Activated naive CD4-positive, alpha-beta T cell treated with anti-CD3 and anti-CD28 coated beads, Interleukin-2, amount 50 U/mL, for 24 hours (primary cell): ENCODE measurements around the gene TMEM109.
A peak's percentile ranks its signal among the peaks of the same experiment; 100 is the strongest.

Experiments
- H3K27ac Mint-ChIP-seq: one replicate; pipeline ENCODE4 v1.8.0; 2021; ENCODE audit warnings: mild to moderate bottlenecking, mixed read lengths
- H3K27me3 Mint-ChIP-seq: one replicate; pipeline ENCODE4 v1.8.0; 2021; ENCODE audit warnings: mixed read lengths
- H3K36me3 Mint-ChIP-seq: one replicate; pipeline ENCODE4 v1.8.0; 2021; ENCODE audit warnings: mixed read lengths
- H3K4me1 Mint-ChIP-seq: one replicate; pipeline ENCODE4 v1.8.0; 2021; ENCODE audit warnings: mixed read lengths
- H3K4me3 Mint-ChIP-seq: one replicate; pipeline ENCODE4 v1.8.0; 2021; ENCODE audit warnings: mild to moderate bottlenecking, mixed read lengths
- H3K9me3 Mint-ChIP-seq: one replicate; pipeline ENCODE4 v1.8.0; 2021; ENCODE audit warnings: mixed read lengths

Gene TMEM109

DNA sequence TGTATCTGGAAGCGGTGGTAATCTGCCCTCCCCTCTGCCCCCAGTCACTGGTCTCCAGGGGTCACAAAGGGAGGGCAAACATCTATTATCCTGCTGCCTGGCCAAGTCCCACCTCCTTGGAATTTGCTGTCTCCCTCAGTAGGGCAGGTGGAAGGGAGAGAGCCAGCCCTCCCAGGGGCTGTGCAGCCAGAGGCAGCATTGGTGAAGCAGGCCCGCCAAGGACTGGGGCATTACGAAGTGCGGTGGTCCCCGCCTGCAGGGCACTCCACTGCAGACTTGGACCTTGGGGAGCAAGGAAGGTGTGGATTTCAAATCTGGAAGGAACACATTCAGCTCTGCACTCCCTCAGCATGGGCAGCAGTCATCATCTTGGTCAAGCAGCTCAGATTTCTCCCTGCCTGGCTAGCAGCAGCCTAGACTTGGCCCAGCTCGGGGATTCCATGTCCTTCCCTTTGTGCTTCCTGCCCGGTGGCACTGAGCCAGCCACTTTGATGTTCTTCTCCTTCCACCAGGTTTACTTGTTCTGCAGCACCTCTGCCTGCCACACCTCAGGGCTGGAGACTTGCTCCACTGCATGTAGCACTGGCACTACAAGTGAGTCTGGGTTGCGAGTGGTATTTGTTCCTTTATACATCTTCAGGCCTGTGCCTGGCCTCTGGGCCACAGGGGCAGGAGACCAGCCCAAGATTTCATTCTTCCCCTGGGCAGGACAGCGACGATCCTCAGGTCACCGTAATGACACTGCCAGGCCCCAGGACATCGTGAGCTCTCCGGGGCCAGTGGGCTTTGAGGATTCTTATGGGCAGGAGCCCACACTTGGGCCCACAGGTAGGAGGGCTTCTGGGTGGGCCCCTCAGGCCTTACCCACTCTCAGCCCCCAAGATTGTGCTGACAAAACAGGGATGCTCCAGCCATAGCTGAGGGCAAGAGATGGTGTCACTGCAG lies 39.3 kb upstream of the TMEM109 start:
- Mint-ChIP-seq H3K27me3 (no peaks in the 10 kb centered on the region), H3K9me3 (no peaks in the 10 kb centered on the region), H3K4me1 (peaks cover 8% of the 10 kb centered on the region), H3K27ac (no peak overlapping the region), H3K4me3 (no peak overlapping the region), H3K36me3 (no peaks in the 10 kb centered on the region)

DNA sequence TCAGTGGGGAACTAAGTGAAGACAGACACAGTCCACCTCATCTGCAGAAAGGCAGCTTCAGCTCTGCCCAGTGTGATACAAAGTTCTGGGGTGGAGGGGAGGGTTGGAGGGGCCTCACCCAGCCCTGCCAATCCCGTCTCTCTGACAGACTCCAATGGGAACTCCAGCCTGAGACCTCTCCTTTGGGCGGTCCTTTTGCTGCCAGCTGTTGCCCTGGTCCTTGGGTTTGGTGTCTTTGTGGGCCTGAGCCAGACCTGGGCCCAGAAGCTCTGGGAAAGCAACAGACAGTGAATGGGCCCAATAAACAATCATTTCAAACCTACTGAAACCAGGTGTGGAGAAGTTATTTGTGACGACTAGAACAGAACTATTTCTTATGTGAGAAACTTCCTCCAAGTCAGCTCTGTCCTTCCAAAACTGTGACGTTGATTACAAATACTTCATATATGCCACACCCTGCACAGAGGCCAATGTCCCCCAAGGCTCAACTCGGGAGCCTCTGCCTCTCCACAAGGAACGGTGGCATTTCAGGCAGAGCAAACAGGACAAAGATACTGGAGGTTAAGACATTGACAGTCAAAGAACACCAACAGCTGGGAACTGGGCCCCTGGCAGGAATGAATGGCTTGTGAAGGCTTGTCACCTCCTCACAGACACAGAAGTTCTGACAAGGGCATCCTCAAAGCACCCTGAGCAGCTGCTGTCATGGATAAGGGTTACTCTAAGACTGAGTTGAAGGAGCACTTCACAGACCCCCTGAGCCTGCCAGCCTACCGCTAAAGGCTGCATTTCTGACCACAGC lies 38.4 kb upstream of the TMEM109 start:
- H3K4me3 Mint-ChIP-seq = no peak overlapping the region
- no peaks in the 10 kb centered on the region for H3K36me3 Mint-ChIP-seq
- no peaks in the 10 kb centered on the region for H3K9me3 Mint-ChIP-seq
- no peaks in the 10 kb centered on the region for H3K27me3 Mint-ChIP-seq
- H3K27ac Mint-ChIP-seq = no peak overlapping the region
- peaks cover 8% of the 10 kb centered on the region for H3K4me1 Mint-ChIP-seq

DNA sequence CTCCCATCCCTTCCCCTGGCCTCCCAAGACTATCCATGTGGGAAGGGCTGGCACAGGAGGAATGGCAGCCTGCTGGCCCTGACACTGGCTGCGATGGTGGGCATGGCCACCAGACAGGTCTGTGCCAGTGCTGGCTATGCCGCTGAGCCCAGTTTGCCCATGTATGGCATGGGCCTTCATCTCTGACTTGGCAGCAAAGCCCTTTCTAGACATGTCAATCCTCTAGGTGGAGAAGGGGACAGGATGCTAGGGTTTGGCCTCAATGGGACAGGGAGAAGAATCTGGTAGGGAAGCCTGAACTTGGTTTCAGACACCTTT lies 37.8 kb upstream of the TMEM109 start:
- H3K27ac Mint-ChIP-seq = peak overlapping the region; percentile 35
- H3K36me3 Mint-ChIP-seq = no peaks in the 10 kb centered on the region
- H3K4me3 Mint-ChIP-seq = no peak overlapping the region
- H3K9me3 Mint-ChIP-seq = no peaks in the 10 kb centered on the region
- H3K4me1 Mint-ChIP-seq = peaks cover 8% of the 10 kb centered on the region
- no peaks in the 10 kb centered on the region for H3K27me3 Mint-ChIP-seq

DNA sequence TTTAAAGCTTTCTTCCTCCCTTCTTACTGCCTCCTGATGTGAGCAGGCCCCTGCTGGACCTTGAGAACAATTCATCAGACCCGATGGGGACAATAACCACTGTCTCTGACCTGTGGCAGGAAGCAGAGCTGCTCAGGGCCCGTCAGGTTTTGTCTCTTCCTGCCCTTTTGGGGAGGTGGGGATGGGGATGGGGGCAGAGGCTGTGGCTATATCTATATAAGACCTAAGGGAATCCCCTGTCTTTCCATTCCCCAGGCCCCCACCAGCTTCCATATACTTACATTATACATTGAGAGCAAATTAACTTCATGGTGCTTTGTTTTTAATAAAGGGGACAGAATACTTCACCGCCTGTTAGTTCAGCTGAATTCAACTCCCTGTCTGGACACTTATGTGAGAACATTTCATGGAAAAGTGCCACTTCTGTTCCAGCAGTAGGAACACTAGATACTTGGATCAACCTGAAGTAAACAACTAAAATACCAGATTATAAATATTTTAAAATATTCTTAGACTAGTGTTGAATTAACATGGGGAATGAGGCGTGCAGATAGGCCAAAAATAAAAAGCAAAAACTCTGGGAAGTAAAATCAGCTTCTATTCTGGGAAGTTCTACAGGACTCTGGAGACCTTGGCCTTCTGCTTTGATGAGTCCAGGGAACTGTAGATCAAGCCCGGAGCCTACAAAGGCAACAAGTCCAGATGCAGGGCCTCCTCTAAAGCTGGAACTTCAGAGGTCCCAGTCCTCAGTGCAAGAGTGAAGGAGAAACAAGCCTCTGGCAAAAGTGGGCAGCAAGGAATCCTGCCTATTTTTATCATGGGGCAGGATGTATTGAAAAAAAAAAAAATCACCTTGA lies 35.5 kb upstream of the TMEM109 start:
- H3K4me3 Mint-ChIP-seq = no peak overlapping the region
- H3K27ac Mint-ChIP-seq = no peak overlapping the region
- H3K36me3 Mint-ChIP-seq = peaks cover 5% of the 10 kb centered on the region
- H3K9me3 Mint-ChIP-seq = no peaks in the 10 kb centered on the region
- no peaks in the 10 kb centered on the region for H3K27me3 Mint-ChIP-seq
- peaks cover 6% of the 10 kb centered on the region for H3K4me1 Mint-ChIP-seq

DNA sequence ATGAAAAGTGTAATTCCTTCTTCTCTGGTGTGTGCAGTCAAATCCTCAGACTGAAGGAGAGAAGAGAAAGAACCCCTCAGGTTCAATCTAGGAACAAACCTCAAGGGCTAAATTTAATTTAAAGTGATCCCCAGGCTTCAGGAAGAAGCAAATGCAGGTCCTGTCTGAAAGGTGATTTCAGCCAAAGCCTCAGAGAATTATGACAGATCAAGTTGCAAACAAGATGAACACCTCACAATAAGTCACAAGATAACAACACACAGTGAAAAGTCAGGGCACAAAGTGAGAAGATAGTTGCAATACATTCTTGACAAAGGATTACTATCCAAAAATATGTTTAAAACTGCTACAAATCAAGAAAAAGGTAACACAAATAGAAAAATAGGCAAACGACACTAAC lies 34.9 kb upstream of the TMEM109 start:
- Mint-ChIP-seq H3K4me3 (no peak overlapping the region), H3K36me3 (peaks cover 5% of the 10 kb centered on the region), H3K4me1 (peaks cover 5% of the 10 kb centered on the region), H3K27me3 (no peaks in the 10 kb centered on the region), H3K27ac (no peak overlapping the region), H3K9me3 (no peaks in the 10 kb centered on the region)

DNA sequence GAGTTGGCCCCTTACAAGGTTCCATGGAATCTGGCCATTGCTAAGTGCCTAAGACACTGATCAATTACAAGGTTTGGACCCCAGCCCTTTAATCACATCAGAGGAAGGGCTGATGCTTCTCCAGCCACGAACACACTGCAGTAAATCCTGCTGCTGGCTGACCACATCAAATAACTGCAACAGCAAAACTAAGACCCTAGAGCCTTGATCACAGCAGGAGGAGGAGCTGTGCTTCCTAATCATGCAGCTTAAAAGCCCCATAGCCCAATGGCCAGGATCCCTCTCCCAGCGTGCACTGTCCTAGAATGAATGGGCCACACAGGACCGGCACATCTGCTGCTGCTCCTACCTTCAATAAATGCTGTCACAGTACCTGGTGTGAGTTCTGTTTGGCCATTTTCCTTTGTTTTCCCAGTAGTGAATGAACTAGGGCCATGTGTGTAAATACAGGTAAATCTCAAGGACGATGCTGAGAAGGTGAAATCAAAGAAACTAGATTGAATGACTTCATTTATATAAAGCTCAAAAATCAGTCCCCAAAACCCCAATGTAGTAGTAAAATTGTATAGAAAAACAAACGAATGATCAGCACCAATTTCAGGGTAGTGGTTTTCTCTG lies 33.9 kb upstream of the TMEM109 start:
- Mint-ChIP-seq H3K36me3 (peaks cover 5% of the 10 kb centered on the region), H3K9me3 (no peaks in the 10 kb centered on the region), H3K27ac (peak overlapping the region; percentile 68), H3K27me3 (no peaks in the 10 kb centered on the region), H3K4me1 (peaks cover 5% of the 10 kb centered on the region), H3K4me3 (no peak overlapping the region)

DNA sequence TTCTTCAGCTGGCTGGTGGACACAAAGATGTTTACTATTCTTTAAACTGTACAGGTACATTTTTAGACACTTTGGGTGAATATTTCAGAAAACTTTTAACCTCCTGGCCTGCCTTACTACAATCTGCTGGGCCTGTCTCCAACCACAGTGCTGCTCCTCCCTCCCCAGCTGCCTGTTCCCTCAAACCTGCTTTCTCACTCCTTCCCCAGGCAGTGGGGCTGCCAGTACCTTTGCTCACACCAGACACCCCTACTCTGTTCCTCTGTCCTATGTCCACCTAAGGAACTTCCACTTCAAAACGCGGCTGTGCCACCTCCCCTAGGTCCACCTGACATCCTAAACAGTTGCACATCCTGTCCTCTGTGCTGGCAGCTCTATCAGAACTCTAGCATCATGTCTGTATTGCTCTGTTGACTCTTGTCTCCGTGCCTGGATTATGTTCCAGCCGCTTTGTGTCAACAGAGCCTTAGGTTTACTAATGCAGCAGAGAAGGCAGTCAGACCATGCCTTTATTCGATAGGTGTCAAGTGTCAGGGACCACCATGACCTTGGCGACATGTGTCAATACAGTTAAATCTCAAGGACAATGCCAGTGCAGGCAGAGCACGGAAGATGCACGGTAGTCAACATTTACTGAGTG lies 33.2 kb upstream of the TMEM109 start:
- Mint-ChIP-seq H3K36me3 (peaks cover 6% of the 10 kb centered on the region), H3K4me1 (peaks cover 5% of the 10 kb centered on the region), H3K4me3 (no peak overlapping the region), H3K9me3 (no peaks in the 10 kb centered on the region), H3K27ac (peak overlapping the region; percentile 14), H3K27me3 (no peaks in the 10 kb centered on the region)

DNA sequence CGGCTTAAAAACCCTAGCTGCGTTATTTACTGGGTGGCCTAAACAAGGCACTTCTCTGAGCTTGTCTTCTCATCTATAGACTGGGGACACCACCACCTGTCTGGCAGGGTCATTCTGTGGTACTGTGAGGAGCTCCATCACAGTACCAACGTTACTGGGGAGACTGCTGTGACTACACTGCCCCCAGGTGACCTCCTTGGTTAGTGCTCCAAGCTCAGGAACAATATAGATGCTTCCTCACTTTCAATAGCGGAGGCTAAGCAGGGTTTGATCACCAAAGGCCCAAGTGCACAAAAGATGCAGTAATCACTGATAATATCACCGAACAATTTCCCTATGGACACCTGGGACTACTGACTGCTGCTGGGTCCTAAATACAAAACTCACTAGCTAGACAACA lies 26.4 kb upstream of the TMEM109 start:
- H3K27ac Mint-ChIP-seq = no peak overlapping the region
- H3K4me1 Mint-ChIP-seq = no peaks in the 10 kb centered on the region
- no peaks in the 10 kb centered on the region for H3K27me3 Mint-ChIP-seq
- H3K4me3 Mint-ChIP-seq = no peak overlapping the region
- H3K36me3 Mint-ChIP-seq = peaks cover 12% of the 10 kb centered on the region
- H3K9me3 Mint-ChIP-seq = no peaks in the 10 kb centered on the region

DNA sequence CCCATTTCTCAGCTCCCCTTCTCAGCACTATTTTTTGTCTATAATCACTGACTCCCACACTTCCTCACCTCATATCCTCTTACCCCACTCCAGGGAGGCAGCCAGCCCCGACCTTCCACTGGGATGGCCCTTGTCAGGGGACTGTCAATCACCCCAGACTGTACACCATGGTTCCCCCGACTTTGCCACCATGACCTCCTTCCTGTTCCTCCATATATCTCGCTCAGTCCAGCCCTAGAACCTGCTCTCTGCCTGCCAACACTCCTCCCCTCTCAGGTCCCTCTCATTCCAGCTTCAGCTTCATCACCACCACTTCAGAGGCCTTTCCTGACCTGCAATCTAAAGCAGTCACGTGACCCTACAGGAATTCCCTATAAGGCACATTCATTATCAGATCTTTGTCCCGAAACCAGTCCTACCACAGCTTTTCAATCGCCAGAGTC lies 24.1 kb upstream of the TMEM109 start:
- H3K36me3 Mint-ChIP-seq = peaks cover 10% of the 10 kb centered on the region
- H3K4me1 Mint-ChIP-seq = no peaks in the 10 kb centered on the region
- no peak overlapping the region for H3K4me3 Mint-ChIP-seq
- no peaks in the 10 kb centered on the region for H3K27me3 Mint-ChIP-seq
- peak overlapping the region; percentile 0 for H3K27ac Mint-ChIP-seq
- no peaks in the 10 kb centered on the region for H3K9me3 Mint-ChIP-seq

DNA sequence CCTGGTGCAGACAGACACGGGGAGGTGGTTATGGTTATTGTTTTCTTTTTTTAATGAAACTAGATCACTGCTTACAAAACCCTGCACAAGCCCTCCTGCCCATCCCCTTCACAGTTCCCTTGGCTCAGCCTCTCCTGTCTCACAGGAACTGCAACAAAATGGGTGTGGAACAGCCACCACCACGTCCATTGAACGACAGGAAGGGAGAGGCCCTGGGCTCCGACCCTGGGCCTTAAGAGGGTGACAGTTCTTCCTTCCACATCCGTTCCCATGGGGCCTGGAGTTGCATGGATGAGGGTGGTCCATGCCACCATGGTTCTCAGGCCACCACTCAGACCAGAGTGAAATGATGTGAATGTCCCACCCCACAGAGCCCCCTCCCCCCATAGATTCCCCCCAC lies 23.3 kb upstream of the TMEM109 start:
- Mint-ChIP-seq H3K4me1 (no peaks in the 10 kb centered on the region), H3K4me3 (no peak overlapping the region), H3K9me3 (no peaks in the 10 kb centered on the region), H3K27me3 (no peaks in the 10 kb centered on the region), H3K36me3 (peaks cover 12% of the 10 kb centered on the region), H3K27ac (no peak overlapping the region)

DNA sequence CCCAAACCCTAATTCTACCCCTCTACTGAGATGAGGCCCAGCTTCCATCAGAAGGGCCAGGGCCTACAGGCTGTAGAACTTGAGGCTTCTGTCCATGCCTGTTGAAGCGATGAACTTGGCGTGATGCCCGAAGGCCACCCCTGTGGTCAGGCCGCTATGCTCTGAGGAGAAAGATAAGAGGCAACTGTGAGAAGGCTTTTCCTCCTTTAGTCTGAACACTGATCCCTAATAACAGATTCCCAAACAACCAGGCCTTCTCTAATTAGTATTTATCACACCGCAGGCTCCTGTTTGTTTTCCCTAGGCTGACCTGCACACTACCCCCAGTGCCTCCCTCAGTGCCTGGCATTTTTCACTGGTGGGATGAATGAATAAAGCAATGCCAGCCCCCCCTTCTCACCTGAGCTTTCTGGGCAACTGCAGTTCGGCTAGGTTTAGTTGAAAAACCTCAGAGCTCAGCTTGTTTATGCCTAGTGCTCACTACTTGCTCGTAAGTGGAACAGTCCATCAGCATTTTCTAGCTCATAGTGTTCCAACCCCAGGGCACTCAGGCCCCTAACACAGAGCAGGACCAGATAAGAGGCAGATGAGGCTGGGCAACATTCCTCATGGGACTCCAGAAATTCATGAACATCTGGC lies 22.7 kb upstream of the TMEM109 start:
- Mint-ChIP-seq H3K4me1 (no peaks in the 10 kb centered on the region), H3K9me3 (no peaks in the 10 kb centered on the region), H3K4me3 (no peak overlapping the region), H3K36me3 (peaks cover 14% of the 10 kb centered on the region), H3K27me3 (no peaks in the 10 kb centered on the region), H3K27ac (no peak overlapping the region)

DNA sequence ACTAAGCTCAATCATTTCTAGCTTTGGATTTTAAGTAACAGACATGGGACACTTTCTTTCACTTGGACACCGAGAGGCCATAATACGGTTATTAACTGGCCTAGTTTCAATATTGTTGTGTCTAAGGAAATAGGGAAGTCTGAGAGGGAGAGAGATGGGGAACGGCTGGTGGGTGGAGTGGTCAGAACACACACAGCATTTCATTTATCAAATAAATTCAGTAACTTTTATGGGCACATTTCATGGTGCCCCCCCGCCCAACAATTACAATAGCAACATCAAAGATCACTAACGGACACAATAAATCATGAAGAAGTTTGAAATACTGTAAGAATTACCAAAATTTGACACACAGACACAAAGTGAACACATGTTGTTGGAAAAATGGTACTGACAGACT lies 18.3 kb upstream of the TMEM109 start:
- H3K4me1 Mint-ChIP-seq = peaks cover 4% of the 10 kb centered on the region
- H3K4me3 Mint-ChIP-seq = no peak overlapping the region
- no peak overlapping the region for H3K27ac Mint-ChIP-seq
- no peaks in the 10 kb centered on the region for H3K9me3 Mint-ChIP-seq
- H3K36me3 Mint-ChIP-seq = peaks cover 19% of the 10 kb centered on the region
- no peaks in the 10 kb centered on the region for H3K27me3 Mint-ChIP-seq

DNA sequence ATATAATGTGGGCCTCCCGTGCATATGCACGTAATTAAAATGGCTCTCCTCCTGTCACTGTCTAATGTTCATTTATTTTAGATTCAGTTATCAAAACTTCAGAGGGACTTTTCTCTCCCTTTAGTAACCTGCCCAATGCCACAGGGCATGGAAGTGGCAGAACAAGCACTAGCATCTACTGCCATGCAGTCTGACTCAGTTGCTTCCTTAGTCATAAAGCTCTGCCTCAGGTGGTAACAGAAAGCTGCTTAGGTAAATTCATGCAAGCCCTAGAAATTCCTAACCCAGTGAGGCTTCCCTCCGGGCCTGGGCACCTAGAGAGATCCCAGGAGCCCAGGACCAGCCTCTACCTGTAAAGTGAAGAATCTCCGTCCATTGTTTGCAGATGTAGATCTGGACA lies 16.5 kb upstream of the TMEM109 start:
- Mint-ChIP-seq H3K4me3 (no peak overlapping the region), H3K4me1 (peaks cover 4% of the 10 kb centered on the region), H3K27ac (peak overlapping the region; percentile 15), H3K9me3 (no peaks in the 10 kb centered on the region), H3K36me3 (peaks cover 16% of the 10 kb centered on the region), H3K27me3 (no peaks in the 10 kb centered on the region)
